GM18505 (cell line): Measurements from ENCODE around the gene ING2.
"Not testable (repeated sequence)": the region's sequence is repeated elsewhere in the genome, so short reads cannot be mapped to it uniquely, and the experiment has no call there.

Experiments used
- ATAC-seq: cut with Tn5 transposase; IDR thresholded peaks from one replicate; pipeline ENCODE4 v1.9.1; 2021; ENCODE audit not compliant: unreplicated experiment
- POLR2A ChIP-seq: IDR thresholded peaks from 4 replicates; pipeline ENCODE4 v1.6.1; 2011; ENCODE audit warnings: borderline replicate concordance; ENCODE audit not compliant: insufficient read depth, insufficient read length; ENCODE audit errors: extremely low read depth

The ING2 gene

GRCh38 chr4:183548306-183548705 is 43.4 kb downstream of the ING2 start:
- TF ChIP-seq POLR2A: no peak
- ATAC-seq: no peak

- TF ChIP-seq POLR2A: no peak
- no peak for ATAC-seq
Observed at GRCh38 chr4:183550345-183551093, 45.7 kb downstream of the ING2 start.

- no peak for TF ChIP-seq POLR2A
- ATAC-seq: no peak
Observed at GRCh38 chr4:183552274-183553146, 47.7 kb downstream of the ING2 start.

- ATAC-seq: not testable (repeated sequence)
Observed at GRCh38 chr4:183553147-183553478, 48.3 kb downstream of the ING2 start.

- no peak for ATAC-seq
- no peak for TF ChIP-seq POLR2A
Observed at GRCh38 chr4:183553601-183554345, 48.9 kb downstream of the ING2 start.

GRCh38 chr4:183554346-183554686 is 49.5 kb downstream of the ING2 start:
- no peak for TF ChIP-seq POLR2A
- no peak for ATAC-seq

- ATAC-seq: no peak
- no peak for TF ChIP-seq POLR2A
Observed at GRCh38 chr4:183554878-183555585, 50.2 kb downstream of the ING2 start.

- TF ChIP-seq POLR2A: no peak
- no peak for ATAC-seq
Observed at GRCh38 chr4:183556947-183557346, 52.1 kb downstream of the ING2 start.

GRCh38 chr4:183557611-183558010 is 52.8 kb downstream of the ING2 start:
- ATAC-seq: no peak
- TF ChIP-seq POLR2A: no peak

- no peak for ATAC-seq
- TF ChIP-seq POLR2A: no peak
Observed at GRCh38 chr4:183558873-183559272, 54.0 kb downstream of the ING2 start.

- ATAC-seq: no peak
- TF ChIP-seq POLR2A: no peak
Observed at GRCh38 chr4:183561905-183562304, 57.0 kb downstream of the ING2 start.
